GM12878 (cell line): ENCODE data around the gene NR2F6. TPM values are rescaled to one million over a fixed set of nuclear protein-coding genes. Genes with fewer than 3 reads are reported as not detected.

Experiments
- ATAC-seq: fragments of 200-7000 bp; cut with Tn5 transposase; 3 replicates; pipeline ENCODE4 v1.9.1; 2020; ENCODE audit warnings: mild to moderate bottlenecking, moderate library complexity
- BruUV-seq: library from RNA; stranded (reverse); fragments of 400-500 nt; replicated peaks from 2 replicates; lab custom pipeline; 2021; lab: Mats Ljungman, UMichigan
- CTCF ChIA-PET: fragments of 300-600 bp; sonication (Branson Sonifier 250); formaldehyde crosslinking; extraction: SDS; loops from one replicate; lab custom pipeline; 2021; ENCODE audit warnings: inconsistent platforms; lab: Yijun Ruan, JAX
- POLR2A ChIA-PET: fragments of 350-600 bp; formaldehyde crosslinking; extraction: SDS; loops from one replicate; lab custom pipeline; 2021; ENCODE audit warnings: inconsistent platforms; lab: Charles Lee
- RAD21 ChIA-PET: fragments of 300-600 bp; sonication (Branson Sonifier 250); formaldehyde crosslinking; loops from one replicate; lab custom pipeline; 2023; ENCODE audit warnings: antibody characterized with exemption; ENCODE audit not compliant: unreplicated experiment; lab: Charles Lee
- SMC1A ChIA-PET: fragments of 300-600 bp; sonication (Branson Sonifier 250); formaldehyde crosslinking; loops from one replicate; lab custom pipeline; 2023; ENCODE audit not compliant: unreplicated experiment, uncharacterized antibody; lab: Charles Lee
- DNase-seq: peaks from one replicate; pipeline ENCODE4 v3.0.0-alpha.2; 2011; ENCODE audit warnings: low read depth, low spot score
- FAIRE-seq: peaks from 3 replicates; lab custom pipeline; 2011; peaks lifted over from hg19 to GRCh38; lab: Jason Lieb, UNC
- H2AFZ ChIP-seq: 2 replicates; pipeline ENCODE4 v1.6.0; 2011; ENCODE audit warnings: low read depth, low read length, control low read depth; ENCODE audit not compliant: control insufficient read depth
- H3K27ac ChIP-seq: 2 replicates; pipeline ENCODE4 v1.5.1; 2011; ENCODE audit warnings: control low read depth; ENCODE audit not compliant: control insufficient read depth, insufficient read depth
- H3K27me3 ChIP-seq, 2 experiments: replicated peaks in 1 of 2; 2 replicates each; pipeline versions ENCODE4 v1.6.0 to v1.6.1; 2011; ENCODE audit warnings: low read length in 1 of 2; ENCODE audit not compliant: control insufficient read depth in 2 of 2, insufficient read depth in 2 of 2
- H3K36me3 ChIP-seq, 2 experiments: 2 replicates each; pipeline ENCODE4 v1.5.1; 2011; ENCODE audit warnings: low read length in 1 of 2; ENCODE audit not compliant: control insufficient read depth in 2 of 2, insufficient read depth in 2 of 2
- H3K4me1 ChIP-seq: 2 replicates; pipeline ENCODE4 v1.6.1; 2011; ENCODE audit warnings: mild to moderate bottlenecking, low read length, moderate library complexity, mixed read lengths; ENCODE audit not compliant: control insufficient read depth, insufficient read depth
- H3K4me2 ChIP-seq: 2 replicates; pipeline ENCODE4 v1.6.0; 2011; ENCODE audit warnings: control low read depth; ENCODE audit not compliant: control insufficient read depth, insufficient read depth
- H3K4me3 ChIP-seq: fragments of 200-600 bp; sonication (generic); 2 replicates; pipeline ENCODE4 v1.5.1; 2016
- H3K79me2 ChIP-seq: 2 replicates; pipeline ENCODE4 v1.6.0; 2011; ENCODE audit warnings: low read length; ENCODE audit not compliant: control insufficient read depth, insufficient read depth
- H3K9ac ChIP-seq: 2 replicates; pipeline ENCODE4 v1.8.0; 2011; ENCODE audit warnings: low read length, control low read depth, mixed read lengths; ENCODE audit not compliant: control insufficient read depth, insufficient read depth
- H3K9me3 ChIP-seq: replicated peaks from 3 replicates; pipeline ENCODE4 v1.5.1; 2011; ENCODE audit warnings: mild to moderate bottlenecking, low read length; ENCODE audit not compliant: control insufficient read depth, insufficient read depth
- H4K20me1 ChIP-seq: 2 replicates; pipeline ENCODE4 v1.6.0; 2011; ENCODE audit not compliant: control insufficient read depth, insufficient read depth
- BACH1 ChIP-seq: fragments of 450-650 bp; IDR thresholded peaks from 2 replicates; pipeline ENCODE4 v1.6.1; 2017; ENCODE audit warnings: mild to moderate bottlenecking, borderline replicate concordance
- CHD2 ChIP-seq: IDR thresholded peaks from 2 replicates; pipeline ENCODE4 v1.6.1; 2011; ENCODE audit warnings: low read depth, low read length, improper control_type of control experiment, borderline replicate concordance
- MLLT1 ChIP-seq: fragments of 450-650 bp; IDR thresholded peaks from 2 replicates; pipeline ENCODE4 v1.6.1; 2016; ENCODE audit warnings: mild to moderate bottlenecking
- MTA2 ChIP-seq: fragments of 450-650 bp; IDR thresholded peaks from 2 replicates; pipeline ENCODE4 v1.6.1; 2016; ENCODE audit warnings: low read depth, mild to moderate bottlenecking, moderate library complexity
- MYB ChIP-seq: fragments of 150-350 bp; IDR thresholded peaks from 2 replicates; pipeline ENCODE4 v1.6.1; 2014; ENCODE audit warnings: mild to moderate bottlenecking, low read depth, low read length, borderline replicate concordance
- POLR2AphosphoS5 ChIP-seq: IDR thresholded peaks from 2 replicates; pipeline ENCODE4 v1.6.1; 2011; ENCODE audit warnings: mild to moderate bottlenecking, low read length, inconsistent platforms
- STAT1 ChIP-seq: fragments of 450-650 bp; conservative IDR thresholded peaks from 2 replicates; pipeline ENCODE4 v1.6.1; 2014; ENCODE audit warnings: antibody characterized with exemption, mild to moderate bottlenecking
- TCF3 ChIP-seq: IDR thresholded peaks from 2 replicates; pipeline ENCODE4 v1.6.1; 2012; ENCODE audit warnings: low read depth, mild to moderate bottlenecking, low read length, borderline replicate concordance; ENCODE audit not compliant: insufficient read depth
- TCF7 ChIP-seq: IDR thresholded peaks from 2 replicates; pipeline ENCODE4 v1.6.1; 2014; ENCODE audit warnings: antibody characterized with exemption, borderline replicate concordance
- ZBTB33 ChIP-seq: fragments of 450-650 bp; IDR thresholded peaks from 2 replicates; pipeline ENCODE4 v1.6.1; 2017; ENCODE audit warnings: mild to moderate bottlenecking
- ZNF592 ChIP-seq: fragments of 450-650 bp; IDR thresholded peaks from 2 replicates; pipeline ENCODE4 v1.6.1; 2017; ENCODE audit warnings: mild to moderate bottlenecking, moderate library complexity
- WGBS: methylation state at CpG from one replicate; pipeline ENCODE4 v1.1.6; 2016; ENCODE audit warnings: low lambda C conversion rate; ENCODE audit not compliant: insufficient replicate concordance, insufficient coverage; ENCODE audit errors: missing lambda C conversion rate; 5-methylcytosine and 5-hydroxymethylcytosine counted together
- in situ Hi-C: fragments of 300-500 bp; cut with MboI; formaldehyde crosslinking; loops from 9 replicates; pipeline ENCODE4 v1.14.3; 2018; ENCODE audit warnings: mixed read lengths
- intact Hi-C: fragments of 100-400 bp; cut with micrococcal nuclease; formaldehyde crosslinking; loops from one replicate; pipeline ENCODE4 v1.14.2; 2022; ENCODE audit not compliant: unreplicated experiment
- polyA plus RNA-seq, 11 experiments: library from polyadenylated mRNA; depleted of rRNA in 4 of 11; unstranded in 6 of 11; stranded (reverse) in 5 of 11; fragments of >200 nt; fragmentation: Nextera tagmentation in 4 of 11; fragmentation: Illumina TruSeq in 1 of 11; extraction: Ambion mirVana in 4 of 11; extraction: Trizol in 1 of 11; gene quantifications; 1 replicate in 1 of 11; 2 replicates in 10 of 11; pipeline versions ENCODE4 v1.2.1 to v1.2.3, GENCODE V29; 2011 to 2016; ENCODE audit warnings: inconsistent platforms in 2 of 11, missing spikeins in 2 of 11, low read depth in 1 of 11
- total RNA-seq, 4 experiments: library from RNA; depleted of rRNA in 3 of 4; stranded (reverse); fragments of >200 nt in 3 of 4; fragmentation: Illumina TruSeq in 1 of 4; extraction: Trizol in 1 of 4; gene quantifications; 2 replicates each; pipeline versions ENCODE4 v1.2.1 to v1.2.3, GENCODE V29; 2013 to 2021
- TF ChIP-seq, protein P1 (sequence below): IDR thresholded peaks from 2 replicates; pipeline ENCODE4 v1.6.1; 2012; ENCODE audit warnings: low read depth, low read length, improper control_type of control experiment

The NR2F6 gene
- total and polyA plus RNA-seq, 10 of the 15 experiments (the other 5 are each of a cell fraction or from before 2014, with no cell fraction given): 0.18 to 15.5 (median 6.1) TPM

- intact Hi-C loops: no loop called here
- ATAC-seq (peak; percentile 98), DNase-seq (peak; percentile 63), FAIRE-seq (peak; percentile 76)
- Histone ChIP-seq H3K9ac (peak within 1 kb of the TSS; percentile 80), H3K27me3 (no peaks in the 10 kb centered on the region), H4K20me1 (no peaks in the 10 kb centered on the region), H3K4me2 (peak within 1 kb of the TSS; percentile 98), H3K79me2 (no peaks in the 10 kb centered on the region; the same call in 1 of the 2 replicates), H3K36me3 (peaks cover 9 to 14% of the 10 kb centered on the region in 2 experiments; a peak in 3 of 4 replicates), H2AFZ (peak within 1 kb of the TSS; percentile 76), H3K9me3 (no peaks in the 10 kb centered on the region), H3K4me3 (peak within 1 kb of the TSS; percentile 67), H3K4me1 (peaks cover 13% of the 10 kb centered on the region), H3K27ac (peak within 1 kb of the TSS; percentile 80)
- WGBS: 9% methylated on average over 40 of the region's 56 CpGs
- in situ Hi-C loops: no loop called here
- ChIA-PET RAD21 (interaction anchor here (0.9 to 2.4 kb wide), 9 partner anchors 11 to 150 kb away, joined by 3 to 18 read pairs (median 4); partner anchors contain the start of genes BABAM1, DDA1 and OCEL1), CTCF (interaction anchor here (0.6 to 2.4 kb wide), 8 partner anchors 9 to 501 kb away, joined by 3 to 9 read pairs (median 3); partner anchors contain the start of gene OCEL1), SMC1A (interaction anchor here (0.9 to 2.0 kb wide), 10 partner anchors 11 to 142 kb away, joined by 3 to 8 read pairs (median 5); partner anchors contain the start of genes BABAM1 and OCEL1), POLR2A (interaction anchor here (0.5 to 2.2 kb wide), 13 partner anchors 11 to 386 kb away, joined by 3 to 13 read pairs (median 4); partner anchors contain the start of genes ANKLE1, BABAM1, OCEL1 and SIN3B)
- no TSS peak for BruUV-seq
- TF ChIP-seq TCF7 (no peak), MTA2 (no peak), TCF3 (peak; percentile 51; the same call in 1 of the 2 replicates), POLR2AphosphoS5 (peak; percentile 94), MLLT1 (peak; percentile 51; the same call in 1 of the 2 replicates), MYB (no peak), ZBTB33 (no peak), STAT1 (0 out of 2 replicates have a peak, but pooled peaks have one; percentile 79), CHD2 (0 out of 2 replicates have a peak, but pooled peaks have one; percentile 5), BACH1 (peak; percentile 84), ZNF592 (no peak)
- TF ChIP-seq, protein P1, sequence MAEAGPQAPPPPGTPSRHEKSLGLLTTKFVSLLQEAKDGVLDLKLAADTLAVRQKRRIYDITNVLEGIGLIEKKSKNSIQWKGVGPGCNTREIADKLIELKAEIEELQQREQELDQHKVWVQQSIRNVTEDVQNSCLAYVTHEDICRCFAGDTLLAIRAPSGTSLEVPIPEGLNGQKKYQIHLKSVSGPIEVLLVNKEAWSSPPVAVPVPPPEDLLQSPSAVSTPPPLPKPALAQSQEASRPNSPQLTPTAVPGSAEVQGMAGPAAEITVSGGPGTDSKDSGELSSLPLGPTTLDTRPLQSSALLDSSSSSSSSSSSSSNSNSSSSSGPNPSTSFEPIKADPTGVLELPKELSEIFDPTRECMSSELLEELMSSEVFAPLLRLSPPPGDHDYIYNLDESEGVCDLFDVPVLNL: peak; percentile 36; the same call in 1 of the 2 replicates
These were observed 30.4 kb downstream of the NR2F6 start, which contains the start of gene USE1 for GRCh38 chr19:17215127-17215971. USE1 (plus strand) TSS chr19:17215357; CDS start chr19:17215406, 49 bp downstream.
